IPS DF 6.9 (cell line): Measurements from ENCODE around the gene TMOD1.
"Not testable (repeated sequence)": the region's sequence is repeated elsewhere in the genome, so short reads cannot be mapped to it uniquely, and the experiment has no call there.

Experiments used
- DNase-seq: peaks from one replicate; pipeline ENCODE4 v3.0.0-alpha.2; 2013; ENCODE audit warnings: low read depth, low spot score
- H3K27ac ChIP-seq: one replicate; pipeline ENCODE4 v1.5.1; 2013; ENCODE audit warnings: low read length, control low read depth
- H3K27me3 ChIP-seq: 2 replicates; pipeline ENCODE4 v1.6.1; 2013; ENCODE audit warnings: mild to moderate bottlenecking, low read length; ENCODE audit not compliant: control insufficient read depth, insufficient read depth
- H3K36me3 ChIP-seq: 2 replicates; pipeline ENCODE4 v1.6.1; 2013; ENCODE audit warnings: low read length; ENCODE audit not compliant: control insufficient read depth, insufficient read depth
- H3K4me1 ChIP-seq: 2 replicates; pipeline ENCODE4 v1.6.1; 2013; ENCODE audit warnings: low read length; ENCODE audit not compliant: control insufficient read depth, insufficient read depth
- H3K4me3 ChIP-seq: 2 replicates; pipeline ENCODE4 v1.5.1; 2013; ENCODE audit warnings: mild to moderate bottlenecking, low read length
- H3K9me3 ChIP-seq: 2 replicates; pipeline ENCODE4 v1.6.1; 2013; ENCODE audit warnings: low read length, inconsistent platforms; ENCODE audit not compliant: control insufficient read depth, insufficient read depth
- WGBS: extraction: QIAGEN DNeasy Blood & Tissue Kit; methylation state at CpG from one replicate; pipeline ENCODE4 v1.1.7; 2013; ENCODE audit warnings: mixed read lengths, missing lambda C conversion rate; ENCODE audit not compliant: insufficient read length, insufficient coverage; 5-methylcytosine and 5-hydroxymethylcytosine counted together

Gene TMOD1

DNA sequence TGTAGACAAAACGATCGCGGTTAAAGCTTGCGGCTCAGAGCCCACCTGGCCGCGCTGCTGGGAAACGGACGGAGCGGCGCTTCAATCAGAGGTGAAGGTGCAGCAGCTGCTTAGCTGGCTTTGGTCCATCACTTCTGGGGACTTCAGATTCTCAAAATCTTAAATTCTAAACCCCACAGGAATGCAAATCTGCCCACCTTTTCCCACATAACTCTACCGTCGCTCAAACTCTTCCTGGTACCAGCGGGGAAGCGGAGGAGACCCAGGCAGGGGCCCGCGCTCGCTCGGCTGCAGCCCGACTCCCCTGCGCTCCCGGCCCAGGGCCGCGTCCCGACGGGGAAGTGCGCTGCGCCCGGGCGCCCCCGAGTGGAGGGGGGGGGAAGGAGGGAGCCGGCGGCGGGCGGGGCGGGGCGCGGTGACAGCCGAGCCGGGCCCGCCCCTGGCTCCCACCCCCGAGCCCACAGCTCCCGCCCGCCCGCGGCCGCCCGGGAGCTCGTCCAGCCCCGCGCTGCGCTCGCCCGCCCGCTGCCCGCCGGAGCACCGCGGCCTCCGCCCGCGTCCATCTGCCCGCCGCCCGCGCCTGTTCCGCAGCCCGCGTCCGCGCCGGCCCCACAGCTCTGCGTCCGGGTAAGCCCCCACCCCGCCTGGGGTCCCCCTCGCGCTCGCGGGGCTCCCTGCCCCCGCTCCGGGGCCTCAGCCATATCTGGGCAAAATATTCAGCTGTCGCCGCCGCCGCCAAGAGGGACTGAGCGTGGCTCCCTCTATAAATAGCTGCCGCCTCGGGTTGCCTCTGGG is at the start of gene TMOD1:
TMOD1 (plus strand) TSS at position 490 of the 795 bp plus-strand sequence. CDS start 22,523 bp downstream, outside the sequence.
- Histone ChIP-seq H3K27me3 (peaks cover 27% of the 10 kb centered on the region), H3K27ac (no peak within 1 kb of the TSS), H3K9me3 (no peaks in the 10 kb centered on the region), H3K36me3 (no peaks in the 10 kb centered on the region), H3K4me1 (no peaks in the 10 kb centered on the region), H3K4me3 (peak within 1 kb of the TSS; percentile 62; the same call in 1 of the 2 replicates)
- no CpG with 5 or more reads among the region's 87 CpGs for whole genome bisulfite sequencing
- DNase-seq, result no peak

GRCh38 chr9:97453573-97453972 is 47.9 kb upstream of the TMOD1 start:
- not testable (repeated sequence) for H3K4me1 ChIP-seq, H3K27ac ChIP-seq, H3K9me3 ChIP-seq, H3K36me3 ChIP-seq, H3K4me3 ChIP-seq, H3K27me3 ChIP-seq, DNase-seq
- WGBS, result no CpG with 5 or more reads among the region's 3 CpGs

DNA sequence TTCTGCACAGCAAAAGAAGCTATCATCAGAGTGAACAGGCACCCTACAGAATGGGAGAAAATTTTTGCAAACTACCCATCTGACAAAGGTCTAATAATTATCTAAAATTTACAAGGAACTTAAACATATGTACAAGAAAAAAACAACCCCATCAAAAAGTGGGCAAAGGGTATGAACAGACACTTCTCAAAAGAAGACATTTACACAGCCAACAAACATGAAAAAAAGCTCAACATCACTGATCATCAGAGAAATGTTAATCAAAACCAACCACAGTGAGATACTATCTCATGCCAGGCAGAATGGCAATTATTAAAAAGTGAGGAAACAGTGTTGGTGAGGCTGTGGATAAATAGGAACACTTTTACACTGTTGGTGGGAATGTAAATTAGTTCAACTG is 44.6 kb upstream of the TMOD1 start:
- H3K9me3 ChIP-seq, H3K27me3 ChIP-seq, H3K36me3 ChIP-seq, DNase-seq, H3K4me3 ChIP-seq, H3K27ac ChIP-seq, H3K4me1 ChIP-seq: not testable (repeated sequence)

DNA sequence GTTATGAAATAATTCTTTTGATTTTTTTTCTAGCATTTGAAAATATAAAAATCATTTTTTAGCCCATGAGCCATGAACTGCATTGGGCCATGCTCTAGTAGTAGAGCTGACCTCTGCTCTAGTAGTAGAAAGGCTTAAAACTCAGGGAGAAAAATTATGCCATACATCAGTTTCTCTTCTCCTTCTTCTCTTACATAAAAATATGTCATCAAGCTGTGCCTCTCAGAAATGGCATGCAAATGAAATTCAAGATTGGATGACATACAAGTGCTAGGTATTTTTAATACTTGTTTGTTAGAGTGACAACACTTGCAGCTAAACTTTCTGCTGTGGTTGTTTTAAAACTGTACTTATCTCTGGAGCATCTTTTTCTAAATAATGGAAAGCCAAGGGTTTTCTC is 42.1 kb upstream of the TMOD1 start:
- no peak overlapping the region for H3K27ac ChIP-seq
- no peak for DNase-seq
- H3K27me3 ChIP-seq, result no peaks in the 10 kb centered on the region
- no peak overlapping the region for H3K4me3 ChIP-seq
- no peaks in the 10 kb centered on the region for H3K9me3 ChIP-seq
- H3K4me1 ChIP-seq, result no peaks in the 10 kb centered on the region
- H3K36me3 ChIP-seq, result no peaks in the 10 kb centered on the region

DNA sequence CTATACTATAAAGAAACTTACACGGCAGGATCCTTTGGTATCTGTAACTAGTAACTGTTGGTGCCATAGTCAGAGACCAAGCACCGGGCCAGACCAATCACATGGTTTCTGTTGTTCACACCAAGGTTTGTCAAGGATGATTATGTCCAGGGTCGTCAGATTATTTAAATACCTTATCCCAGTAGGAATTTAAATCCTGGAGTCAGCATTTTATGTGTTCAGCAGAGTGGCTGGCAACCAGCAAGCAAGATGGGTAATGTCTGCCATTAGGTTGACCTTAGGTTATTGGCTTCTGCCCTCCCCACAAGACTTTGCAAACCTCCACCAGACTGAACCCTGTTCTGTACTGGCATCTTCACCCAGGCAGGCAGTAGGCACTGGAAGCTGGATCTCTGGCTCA is 39.3 kb upstream of the TMOD1 start:
- Histone ChIP-seq H3K4me1 (no peaks in the 10 kb centered on the region), H3K4me3 (no peak overlapping the region), H3K27ac (no peak overlapping the region), H3K36me3 (no peaks in the 10 kb centered on the region), H3K9me3 (no peaks in the 10 kb centered on the region), H3K27me3 (no peaks in the 10 kb centered on the region)
- no peak for DNase-seq
- whole genome bisulfite sequencing, result no CpG with 5 or more reads among the region's 3 CpGs

GRCh38 chr9:97462914-97463313 is 38.6 kb upstream of the TMOD1 start:
- WGBS, result no CpG with 5 or more reads among the region's 1 CpG
- H3K4me3 ChIP-seq, result no peak overlapping the region
- H3K27ac ChIP-seq, result no peak overlapping the region
- no peaks in the 10 kb centered on the region for H3K27me3 ChIP-seq
- DNase-seq, result no peak
- no peaks in the 10 kb centered on the region for H3K4me1 ChIP-seq
- H3K36me3 ChIP-seq, result no peaks in the 10 kb centered on the region
- no peaks in the 10 kb centered on the region for H3K9me3 ChIP-seq

GRCh38 chr9:97468658-97469448 is 32.6 kb upstream of the TMOD1 start:
- WGBS, result no CpG with 5 or more reads among the region's 4 CpGs

DNA sequence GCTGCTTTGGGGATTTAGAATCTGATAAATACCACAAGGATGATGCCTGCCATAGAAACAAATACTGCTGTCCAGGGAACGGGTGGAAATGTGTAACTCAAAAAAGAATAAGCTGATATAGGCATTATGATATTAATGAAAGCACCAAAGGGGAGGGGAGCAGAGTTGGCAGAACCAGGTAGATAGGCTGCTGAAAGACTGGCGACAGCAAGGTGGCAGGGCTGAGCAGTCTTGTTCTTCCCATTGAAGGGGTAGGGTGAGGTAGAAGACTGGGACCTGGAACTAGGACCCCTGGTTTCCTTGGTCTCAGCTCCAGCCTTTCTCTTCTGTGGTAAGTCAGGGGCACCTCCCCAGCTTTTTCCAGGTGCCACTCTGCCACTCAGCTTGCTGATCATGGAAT is 31.4 kb upstream of the TMOD1 start:
- Histone ChIP-seq H3K4me1 (no peaks in the 10 kb centered on the region), H3K36me3 (no peaks in the 10 kb centered on the region), H3K27ac (no peak overlapping the region), H3K4me3 (no peak overlapping the region), H3K27me3 (no peaks in the 10 kb centered on the region), H3K9me3 (no peaks in the 10 kb centered on the region)
- no peak for DNase-seq
- no CpG with 5 or more reads among the region's 2 CpGs for WGBS

More at GRCh38 chr9:97468658-97469448, 32.6 kb upstream of the TMOD1 start:
- H3K36me3 ChIP-seq, result no peaks in the 10 kb centered on the region
- no peak overlapping the region for H3K27ac ChIP-seq
- no peaks in the 10 kb centered on the region for H3K4me1 ChIP-seq
- no peak overlapping the region for H3K4me3 ChIP-seq
- H3K27me3 ChIP-seq, result no peaks in the 10 kb centered on the region
- no peaks in the 10 kb centered on the region for H3K9me3 ChIP-seq
- DNase-seq, result peak; percentile 54

DNA sequence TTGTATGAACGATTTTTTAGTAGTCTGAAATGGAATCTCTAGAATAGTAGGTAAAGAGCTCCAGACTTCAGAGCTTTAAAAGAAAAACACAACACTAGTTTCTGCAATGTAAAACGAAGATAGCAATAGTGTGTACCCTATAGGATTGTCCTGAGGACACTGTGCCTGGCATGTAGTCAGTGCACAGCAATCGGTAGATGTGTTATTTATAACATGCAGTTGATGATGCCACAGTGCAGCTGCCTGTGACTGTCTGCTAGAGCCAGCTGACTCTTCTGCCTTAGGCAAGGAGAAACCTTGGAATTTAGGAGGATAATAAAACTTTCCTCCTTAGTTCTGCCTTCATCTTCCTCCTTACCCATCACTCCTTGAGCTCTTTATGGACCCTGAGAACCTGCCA is 27.7 kb upstream of the TMOD1 start:
- DNase-seq, result no peak
- Histone ChIP-seq H3K27ac (no peak overlapping the region), H3K27me3 (no peaks in the 10 kb centered on the region), H3K4me1 (no peaks in the 10 kb centered on the region), H3K9me3 (no peaks in the 10 kb centered on the region), H3K4me3 (no peak overlapping the region), H3K36me3 (no peaks in the 10 kb centered on the region)
- no CpG with 5 or more reads among the region's 3 CpGs for WGBS

- WGBS, result no CpG with 5 or more reads among the region's 5 CpGs
- H3K27ac ChIP-seq, result no peak overlapping the region
Measured at GRCh38 chr9:97474372-97474925, 27.0 kb upstream of the TMOD1 start.

More at GRCh38 chr9:97474372-97474925, 27.0 kb upstream of the TMOD1 start:
- DNase-seq, result no peak
- Histone ChIP-seq H3K9me3 (no peaks in the 10 kb centered on the region), H3K4me3 (no peak overlapping the region), H3K36me3 (no peaks in the 10 kb centered on the region), H3K4me1 (no peaks in the 10 kb centered on the region), H3K27me3 (no peaks in the 10 kb centered on the region)
